GM18861 (cell line): ENCODE data around the gene NUDCD2.
A peak's percentile ranks its signal among the peaks of the same experiment; 100 is the strongest.
"Not testable (repeated sequence)": the region's sequence is repeated elsewhere in the genome, so short reads cannot be mapped to it uniquely, and the experiment has no call there.

Source experiments
- ATAC-seq: cut with Tn5 transposase; IDR thresholded peaks from one replicate; pipeline ENCODE4 v1.9.1; 2021; ENCODE audit not compliant: unreplicated experiment

The NUDCD2 gene

DNA sequence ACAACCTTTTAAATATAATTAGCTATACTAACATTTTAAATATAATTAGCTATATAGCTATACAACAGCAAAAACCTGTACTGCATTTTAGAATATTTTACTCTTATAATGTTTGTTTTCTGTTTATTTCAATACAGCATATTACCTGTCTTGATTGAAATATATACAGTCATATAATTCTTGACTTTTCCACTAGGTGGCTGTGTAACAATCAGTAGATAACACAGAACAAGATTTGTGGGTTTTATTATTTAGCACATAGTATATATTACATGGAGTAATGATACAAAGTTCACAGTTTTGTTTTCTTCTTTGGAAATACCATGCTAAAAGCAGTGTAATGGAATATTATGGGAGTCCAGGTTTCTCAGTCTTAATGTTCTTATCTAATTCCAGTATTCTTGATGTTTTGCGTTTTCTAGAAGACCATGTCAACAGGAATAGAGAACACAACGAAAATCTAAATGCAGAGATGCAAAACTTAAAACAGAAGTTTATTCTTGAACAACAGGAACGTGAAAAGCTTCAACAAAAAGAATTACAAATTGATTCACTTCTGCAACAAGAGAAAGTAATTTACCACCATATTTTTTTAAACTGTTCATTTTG lies 13.8 kb upstream of the NUDCD2 start:
- peak; percentile 78 for ATAC-seq

- ATAC-seq = no peak
Measured at GRCh38 chr5:163467682-163468081, 7.8 kb upstream of the NUDCD2 start.

DNA sequence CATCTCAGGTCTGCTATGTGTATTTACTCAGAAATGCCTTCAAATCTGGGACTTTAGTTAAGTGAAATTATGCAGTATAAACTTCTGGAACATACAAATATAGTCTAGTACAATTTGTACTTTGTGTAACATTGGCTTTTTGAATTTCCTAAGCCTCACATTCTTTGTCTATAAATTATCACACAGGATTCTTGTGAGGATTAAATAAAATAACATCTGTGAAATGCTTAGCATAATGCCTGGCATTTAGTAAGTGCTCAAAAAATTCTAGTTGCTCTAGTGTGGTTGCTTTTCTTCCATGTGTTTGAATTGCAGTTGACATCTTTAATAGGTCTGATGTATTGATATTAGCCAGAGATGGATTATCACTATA lies 3.1 kb upstream of the NUDCD2 start:
- no peak for ATAC-seq

DNA sequence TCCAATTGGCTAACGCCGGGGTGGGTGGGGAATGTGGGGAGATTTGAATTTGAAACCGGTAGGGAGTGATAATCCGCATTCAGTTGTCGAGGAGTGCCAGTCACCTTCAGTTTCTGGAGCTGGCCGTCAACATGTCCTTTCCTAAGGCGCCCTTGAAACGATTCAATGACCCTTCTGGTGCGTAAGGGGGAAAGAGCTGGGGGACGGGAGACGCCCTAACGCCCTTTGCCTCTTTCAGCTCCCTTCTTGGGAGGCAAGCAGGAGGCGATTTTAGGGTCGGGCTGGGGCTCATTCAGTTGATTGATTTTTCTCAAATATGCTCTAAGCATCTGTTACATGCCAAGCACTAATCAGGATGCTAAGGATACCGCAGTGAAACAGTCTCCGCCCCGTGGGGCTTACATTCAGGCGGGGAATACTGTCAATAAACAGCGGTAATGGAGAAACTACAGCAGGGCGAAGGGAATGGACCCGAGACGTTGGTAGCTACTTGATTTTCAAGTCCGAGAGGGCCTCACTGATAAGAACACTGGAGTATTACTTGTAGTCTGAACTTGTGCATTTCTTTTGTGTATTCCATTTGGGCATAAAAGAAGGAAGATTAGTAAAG lies 765 bp upstream of the NUDCD2 start, which contains the start of gene HMMR:
HMMR (plus strand) TSS at position 71 of the 610 bp plus-strand sequence; CDS start at position 132, 61 bp downstream.
- ATAC-seq = no peak

GRCh38 chr5:163459462-163459818 lies 462 bp downstream of the NUDCD2 start:
- no peak for ATAC-seq

DNA sequence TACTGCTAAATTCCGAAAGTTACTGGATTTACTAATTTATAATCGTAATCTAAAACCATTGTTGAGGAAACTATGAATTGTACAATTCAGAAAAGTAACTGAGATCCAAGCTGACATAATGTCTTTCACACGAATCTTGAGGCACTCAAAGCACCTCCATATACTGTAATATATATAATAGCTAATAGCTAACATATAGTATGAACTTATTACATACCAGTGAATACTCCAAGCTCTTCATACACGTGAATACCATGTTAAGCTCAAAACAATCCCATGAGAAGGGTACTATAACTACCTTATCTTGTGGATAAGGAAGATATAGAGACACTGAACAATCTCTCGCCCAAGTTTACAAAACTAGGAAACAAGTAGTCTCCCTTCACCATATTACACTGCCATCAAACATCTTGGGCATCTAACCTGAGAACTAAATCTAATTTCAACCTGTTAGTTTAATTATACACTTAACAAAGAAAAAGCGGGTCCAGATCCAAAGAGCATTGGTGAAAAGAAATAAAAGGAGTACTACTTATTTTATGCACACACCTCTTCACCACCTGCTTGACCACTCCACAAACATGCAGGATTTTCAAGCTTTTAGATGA lies 1.0 kb downstream of the NUDCD2 start:
- ATAC-seq = no peak

DNA sequence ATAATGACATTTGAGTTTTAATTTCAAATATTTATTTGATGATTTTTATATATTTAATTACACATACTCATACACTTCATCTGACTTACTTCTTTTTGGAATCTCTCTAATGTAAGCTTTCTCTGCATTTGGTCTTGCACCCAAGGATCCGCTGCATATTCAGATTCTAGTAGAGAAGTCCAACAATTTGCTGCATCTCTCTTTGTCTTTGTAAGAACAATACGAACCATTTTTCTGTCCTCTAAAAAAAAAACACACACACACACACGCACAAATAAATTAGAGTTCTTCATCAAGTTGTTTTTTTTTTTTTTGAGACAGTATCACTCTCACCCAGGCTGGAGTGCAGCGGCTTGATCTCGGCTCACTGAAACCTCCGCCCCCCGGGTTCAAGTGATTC lies 3.1 kb downstream of the NUDCD2 start:
- no peak for ATAC-seq

GRCh38 chr5:163456029-163456589 lies 3.8 kb downstream of the NUDCD2 start:
- ATAC-seq = no peak

GRCh38 chr5:163455406-163455805 lies 4.5 kb downstream of the NUDCD2 start:
- not testable (repeated sequence) for ATAC-seq

GRCh38 chr5:163453705-163454104 lies 6.2 kb downstream of the NUDCD2 start:
- no peak for ATAC-seq

- no peak for ATAC-seq
Measured at GRCh38 chr5:163451489-163451888, 8.4 kb downstream of the NUDCD2 start.

DNA sequence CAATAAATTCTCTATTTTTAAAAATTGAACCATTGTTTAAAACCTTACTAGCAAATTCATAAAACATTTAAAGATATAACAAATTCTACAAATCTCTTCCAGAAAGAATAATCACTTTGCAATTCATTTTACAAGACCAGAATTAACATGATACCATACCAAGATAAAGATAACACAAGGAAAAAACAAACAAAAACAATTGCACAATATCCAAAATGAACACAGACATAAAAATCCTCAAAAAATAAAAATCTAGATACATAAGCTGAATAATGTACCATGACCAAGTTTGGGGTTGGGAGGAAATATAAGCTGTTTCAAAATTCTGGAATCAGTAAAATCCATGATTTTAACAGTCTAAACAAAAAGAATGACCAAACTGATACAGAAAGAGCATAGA lies 11.4 kb downstream of the NUDCD2 start:
- ATAC-seq = no peak

- ATAC-seq = no peak
Measured at GRCh38 chr5:163447875-163448274, 12.0 kb downstream of the NUDCD2 start.

GRCh38 chr5:163447191-163447590 lies 12.7 kb downstream of the NUDCD2 start:
- ATAC-seq = no peak

- ATAC-seq = no peak
Measured at GRCh38 chr5:163445345-163445744, 14.6 kb downstream of the NUDCD2 start.

GRCh38 chr5:163444526-163444925 lies 15.4 kb downstream of the NUDCD2 start:
- no peak for ATAC-seq

GRCh38 chr5:163440954-163441353 lies 18.9 kb downstream of the NUDCD2 start:
- ATAC-seq = no peak

- ATAC-seq = peak; percentile 26
Measured at GRCh38 chr5:163439092-163439425, 20.8 kb downstream of the NUDCD2 start.

DNA sequence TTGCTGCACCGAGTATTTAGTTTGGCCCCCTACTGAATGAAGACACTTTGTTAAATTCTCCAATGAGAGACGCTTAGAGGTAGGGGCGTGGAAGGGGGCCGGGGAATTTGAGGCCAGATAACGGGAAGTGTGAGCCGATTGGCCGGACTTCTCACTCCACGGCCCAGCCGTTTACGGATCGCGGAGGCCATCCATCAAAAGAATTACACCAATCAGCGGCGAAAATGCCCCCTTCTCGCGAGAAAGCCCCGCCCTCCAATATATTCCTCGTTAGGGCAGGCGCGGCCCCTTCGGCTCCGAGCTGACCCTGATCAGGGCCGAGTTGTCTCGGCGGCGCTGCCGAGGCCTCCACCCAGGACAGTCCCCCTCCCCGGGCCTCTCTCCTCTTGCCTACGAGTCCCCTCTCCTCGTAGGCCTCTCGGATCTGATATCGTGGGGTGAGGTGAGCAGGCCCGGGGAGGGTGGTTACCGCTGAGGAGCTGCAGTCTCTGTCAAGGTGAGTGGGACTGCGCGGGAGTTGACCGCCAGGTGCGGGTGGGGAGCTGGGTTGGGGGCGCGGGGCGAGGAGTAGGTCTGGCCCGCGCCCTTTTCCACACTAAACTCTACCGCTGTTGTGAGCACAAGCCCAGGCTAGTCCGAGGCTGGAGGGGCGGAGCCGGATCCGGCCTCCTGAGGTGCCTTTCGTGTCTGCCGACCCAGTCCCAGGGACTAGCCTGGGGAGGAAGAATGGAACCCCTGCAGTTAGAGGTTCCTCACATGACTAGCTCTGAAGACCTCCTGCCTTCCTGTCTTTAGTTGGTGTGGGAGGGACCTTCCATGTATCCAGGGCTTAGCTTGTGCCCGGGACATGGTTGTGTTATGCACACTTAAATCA lies 22.4 kb downstream of the NUDCD2 start, which contains the start of gene CCNG1:
CCNG1 (plus strand) TSS at position 287 of the 874 bp plus-strand sequence. CDS start 1,662 bp downstream, outside the sequence.
- ATAC-seq = peak; percentile 85

GRCh38 chr5:163437011-163437308 lies 22.9 kb downstream of the NUDCD2 start:
- ATAC-seq = no peak

- no peak for ATAC-seq
Measured at GRCh38 chr5:163436515-163436914, 23.4 kb downstream of the NUDCD2 start.
